Effector CD4-positive, alpha-beta T cell (primary cell): ENCODE measurements around the gene EML2.
"Not testable (repeated sequence)": the region's sequence is repeated elsewhere in the genome, so short reads cannot be mapped to it uniquely, and the experiment has no call there.

Source experiments
- DNase-seq: peaks from one replicate; pipeline ENCODE4 v3.0.0-alpha.2; 2020
- total RNA-seq: gene quantifications from one replicate; lab custom pipeline; 2026; lab: John Stamatoyannopoulos, UW

Gene EML2
- 42.2 reads per million, percentile 65 among the genes with 10 or more reads in this experiment for total RNA-seq

DNA sequence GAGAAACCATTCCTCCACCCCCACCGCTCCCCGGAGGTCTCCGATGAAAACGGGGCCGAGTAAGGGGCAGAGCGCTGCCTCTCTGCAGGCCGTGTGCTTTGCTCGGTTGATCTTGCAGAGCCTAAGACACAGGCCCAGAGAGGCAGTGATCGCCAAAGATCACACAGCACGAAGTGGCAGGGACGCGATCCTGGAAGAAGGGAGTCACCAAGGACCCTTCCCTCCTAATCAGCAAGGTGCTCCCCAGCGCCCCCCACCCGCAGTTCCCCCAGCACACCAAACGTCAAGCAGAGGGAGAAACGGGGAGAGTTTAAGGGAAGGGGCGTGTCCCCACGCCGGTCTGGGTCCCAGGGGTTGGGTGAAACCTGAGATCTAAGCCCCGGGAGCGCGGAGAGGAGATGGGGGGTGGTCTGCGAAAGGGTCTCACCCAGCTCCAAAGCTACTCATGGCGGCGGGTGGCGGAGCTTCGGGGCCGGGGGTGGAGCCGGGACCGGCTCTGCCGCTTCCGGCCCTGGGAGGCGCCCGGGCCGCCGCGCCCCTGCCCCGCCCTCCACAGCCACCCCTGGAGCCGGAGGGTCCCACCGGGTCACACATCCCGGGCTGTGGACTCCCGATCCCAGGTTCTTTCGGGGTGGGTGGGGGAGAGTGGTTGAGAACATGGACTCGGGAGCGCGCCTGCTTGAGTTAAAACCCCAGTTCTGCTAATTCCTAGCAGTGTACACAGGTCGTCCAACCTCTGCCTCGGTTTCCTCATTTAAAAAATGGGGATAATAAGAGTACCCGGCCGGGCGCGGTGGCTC lies at the start of gene EML2:
Gene EML2 (minus strand): TSS at position 468 of the 800 bp plus-strand sequence. CDS start 21 bp downstream, at position 447.
- DNase-seq = peak; percentile 29

DNA sequence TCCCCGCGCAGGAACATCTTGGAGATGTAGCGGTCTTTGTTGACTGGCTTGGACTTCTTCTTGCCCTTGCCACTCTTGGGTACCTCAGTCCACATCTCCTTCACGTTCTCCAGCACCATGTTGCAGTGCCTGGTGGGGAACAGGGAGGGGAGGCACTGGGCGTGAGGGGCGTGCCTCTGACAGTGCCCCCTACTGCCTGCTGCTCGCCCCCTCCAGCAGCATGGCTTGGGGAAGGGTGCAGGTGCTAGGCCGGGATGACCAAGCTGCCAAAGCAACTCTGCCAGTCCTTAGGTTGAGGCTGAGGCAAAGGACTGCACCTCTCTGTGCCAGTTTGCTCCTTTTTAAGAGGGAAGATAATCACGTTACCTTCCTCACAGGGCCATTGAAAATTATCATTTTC lies 48.4 kb upstream of the EML2 start:
- no peak for DNase-seq

DNA sequence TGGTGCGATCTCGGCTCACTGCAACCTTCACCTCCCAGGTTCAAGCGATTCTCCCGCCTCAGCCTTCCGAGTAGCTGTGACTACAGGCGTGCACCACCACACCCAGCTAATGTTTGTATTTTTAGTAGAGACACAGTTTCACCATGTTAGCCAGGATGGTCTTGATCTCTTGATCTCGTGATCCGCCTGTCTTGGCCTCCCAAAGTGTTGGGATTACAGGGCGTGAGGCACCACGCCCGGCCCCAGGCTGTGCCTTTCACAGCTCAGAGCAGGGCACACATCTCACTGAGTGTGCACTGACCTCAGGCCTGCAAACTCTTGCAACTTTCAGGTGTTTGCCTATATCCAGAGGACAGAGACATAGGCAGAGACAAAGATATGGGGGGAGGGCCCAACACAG lies 45.8 kb upstream of the EML2 start:
- DNase-seq = not testable (repeated sequence)

GRCh38 chr19:45682908-45683307 lies 43.7 kb upstream of the EML2 start:
- DNase-seq = no peak

GRCh38 chr19:45682117-45682516 lies 42.9 kb upstream of the EML2 start:
- DNase-seq = no peak

GRCh38 chr19:45681391-45682015 lies 42.3 kb upstream of the EML2 start:
- peak; percentile 74 for DNase-seq

- peak; percentile 78 for DNase-seq
These were observed 38.4 kb upstream of the EML2 start for GRCh38 chr19:45677351-45678230.

DNA sequence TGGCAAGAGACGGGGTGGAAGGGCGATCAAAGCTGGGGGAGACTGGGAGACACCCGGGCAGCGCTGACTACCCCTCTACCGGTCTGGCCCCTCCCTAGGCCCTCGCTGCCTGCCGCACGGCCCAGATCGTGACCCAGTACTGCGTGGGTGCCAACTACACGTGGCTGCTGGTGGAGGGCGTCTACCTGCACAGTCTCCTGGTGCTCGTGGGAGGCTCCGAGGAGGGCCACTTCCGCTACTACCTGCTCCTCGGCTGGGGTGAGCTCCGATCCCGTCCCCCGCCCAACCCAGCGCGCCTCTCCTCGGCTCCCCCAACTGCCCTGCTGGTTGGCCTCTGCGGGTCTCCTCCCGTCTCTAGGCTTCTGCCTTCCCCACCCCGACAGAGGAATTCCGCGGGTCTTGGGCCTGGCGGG lies 37.7 kb upstream of the EML2 start:
- DNase-seq = peak; percentile 41

- DNase-seq = no peak
These were observed 35.7 kb upstream of the EML2 start for GRCh38 chr19:45674946-45675345.

DNA sequence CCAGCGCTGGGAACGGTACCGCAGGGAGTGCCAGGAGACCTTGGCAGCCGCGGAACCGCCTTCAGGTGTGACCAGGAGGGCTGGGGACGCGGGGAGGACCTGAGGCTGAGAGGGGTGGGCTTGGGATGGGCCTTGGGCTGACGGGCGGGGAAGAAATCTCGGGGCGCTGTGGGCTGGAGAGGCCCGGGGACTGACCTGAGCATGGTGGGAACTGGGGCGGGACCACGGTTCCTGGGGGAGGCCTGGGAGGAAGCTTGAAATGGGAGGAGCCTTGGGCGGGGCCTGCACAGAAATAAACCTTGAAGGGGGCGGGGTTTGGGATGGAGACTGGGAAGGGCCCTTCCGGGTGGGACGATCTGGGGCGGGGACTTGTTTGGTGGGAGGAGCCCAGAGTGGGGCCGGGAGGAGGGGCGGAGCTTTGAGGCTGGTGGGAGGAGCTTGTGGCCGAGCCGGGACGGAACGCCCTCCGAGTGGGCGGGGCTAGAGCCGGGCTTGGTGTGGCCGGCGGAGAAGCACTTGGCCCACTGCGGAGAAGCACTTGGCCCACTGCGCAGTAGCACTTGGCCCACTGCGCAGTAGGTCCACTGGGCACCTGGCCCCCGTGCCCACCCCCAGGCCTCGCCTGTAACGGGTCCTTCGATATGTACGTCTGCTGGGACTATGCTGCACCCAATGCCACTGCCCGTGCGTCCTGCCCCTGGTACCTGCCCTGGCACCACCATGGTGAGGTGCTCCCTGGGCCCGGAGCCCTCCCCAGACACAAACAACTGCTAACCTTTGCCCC lies 31.7 kb upstream of the EML2 start:
- DNase-seq = no peak

DNA sequence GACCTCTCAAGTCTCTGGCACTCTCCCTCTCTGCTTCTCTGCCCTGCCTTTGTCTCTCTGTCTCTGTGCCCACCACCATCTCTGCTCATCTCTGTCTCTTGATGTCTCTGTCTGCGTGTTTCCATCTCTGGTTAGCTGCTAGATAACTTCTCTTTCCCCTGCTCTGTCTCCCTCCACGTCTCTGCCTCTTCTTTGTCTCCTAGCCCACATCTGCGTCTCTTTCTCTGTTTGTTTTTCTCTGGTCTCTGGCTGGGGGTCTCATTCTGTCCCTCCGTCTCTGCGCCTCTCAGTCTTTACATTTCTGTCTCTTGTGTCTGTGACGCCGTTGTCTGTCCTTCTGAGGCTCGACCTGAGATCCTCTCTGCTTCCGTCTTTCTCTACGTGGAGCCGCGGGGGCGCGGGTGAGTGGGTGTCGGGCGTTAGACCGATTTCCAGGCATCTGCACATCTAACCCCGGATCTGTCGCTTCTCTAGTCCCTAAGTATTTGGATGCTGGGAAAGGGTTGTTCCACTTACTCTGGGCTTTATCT lies 29.2 kb upstream of the EML2 start:
- no peak for DNase-seq

- peak; percentile 45 for DNase-seq
These were observed 28.6 kb upstream of the EML2 start, which contains the start of gene GIPR for GRCh38 chr19:45667620-45668341. GIPR (plus strand) TSS chr19:45668221; CDS start chr19:45669521, 1,300 bp downstream.

DNA sequence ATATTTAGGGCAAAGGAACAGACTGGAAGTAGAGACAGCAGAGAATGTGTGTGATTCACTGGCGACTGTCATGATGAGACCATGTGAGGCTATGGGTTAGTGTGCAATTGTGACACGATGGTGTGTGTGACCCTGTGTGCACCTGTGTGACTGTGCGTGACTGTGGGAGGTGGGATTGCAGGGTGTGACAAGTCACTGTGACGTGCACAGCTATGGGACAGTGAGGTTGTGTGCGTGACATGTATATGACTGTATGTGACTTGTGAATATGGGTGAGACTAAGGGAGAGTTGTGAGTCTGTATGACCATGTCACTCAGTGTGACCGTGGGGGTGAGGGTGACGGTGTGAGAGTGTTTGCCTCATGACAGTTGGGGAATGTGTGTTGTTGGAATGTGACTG lies 25.4 kb upstream of the EML2 start:
- no peak for DNase-seq

GRCh38 chr19:45663800-45664199 lies 24.6 kb upstream of the EML2 start:
- no peak for DNase-seq

- no peak for DNase-seq
These were observed 21.4 kb upstream of the EML2 start for GRCh38 chr19:45660636-45661035.

GRCh38 chr19:45659096-45659729 lies 20.0 kb upstream of the EML2 start:
- no peak for DNase-seq

- no peak for DNase-seq
These were observed 18.4 kb upstream of the EML2 start for GRCh38 chr19:45657520-45658167.

GRCh38 chr19:45655073-45655472 lies 15.9 kb upstream of the EML2 start:
- DNase-seq = no peak

DNA sequence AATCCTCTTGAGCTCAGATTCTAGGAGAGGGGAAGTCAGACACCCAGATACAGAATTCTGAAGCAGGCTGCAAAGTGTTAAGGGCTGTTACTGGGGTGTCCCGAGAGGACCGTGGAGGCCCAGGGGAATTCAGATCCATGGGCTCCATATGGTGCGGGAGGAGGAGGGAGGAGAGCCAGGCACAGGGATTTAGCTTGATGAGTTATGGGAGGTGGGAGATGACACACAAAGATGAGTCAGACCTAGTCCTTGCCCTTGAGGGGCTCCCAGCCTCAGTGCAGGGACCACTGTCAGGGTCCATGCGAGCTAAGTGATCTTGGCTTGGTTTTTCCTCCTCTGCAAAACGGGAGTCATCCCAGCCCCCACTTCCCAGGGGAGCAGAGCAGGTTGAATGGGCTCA lies 14.4 kb upstream of the EML2 start:
- DNase-seq = no peak

GRCh38 chr19:45650722-45651121 lies 11.5 kb upstream of the EML2 start:
- no peak for DNase-seq
